Measurements from ENCODE around the gene BEX3.
"Not testable (repeated sequence)": the region's sequence is repeated elsewhere in the genome, so short reads cannot be mapped to it uniquely, and the experiment has no call there.

The BEX3 gene

DNA sequence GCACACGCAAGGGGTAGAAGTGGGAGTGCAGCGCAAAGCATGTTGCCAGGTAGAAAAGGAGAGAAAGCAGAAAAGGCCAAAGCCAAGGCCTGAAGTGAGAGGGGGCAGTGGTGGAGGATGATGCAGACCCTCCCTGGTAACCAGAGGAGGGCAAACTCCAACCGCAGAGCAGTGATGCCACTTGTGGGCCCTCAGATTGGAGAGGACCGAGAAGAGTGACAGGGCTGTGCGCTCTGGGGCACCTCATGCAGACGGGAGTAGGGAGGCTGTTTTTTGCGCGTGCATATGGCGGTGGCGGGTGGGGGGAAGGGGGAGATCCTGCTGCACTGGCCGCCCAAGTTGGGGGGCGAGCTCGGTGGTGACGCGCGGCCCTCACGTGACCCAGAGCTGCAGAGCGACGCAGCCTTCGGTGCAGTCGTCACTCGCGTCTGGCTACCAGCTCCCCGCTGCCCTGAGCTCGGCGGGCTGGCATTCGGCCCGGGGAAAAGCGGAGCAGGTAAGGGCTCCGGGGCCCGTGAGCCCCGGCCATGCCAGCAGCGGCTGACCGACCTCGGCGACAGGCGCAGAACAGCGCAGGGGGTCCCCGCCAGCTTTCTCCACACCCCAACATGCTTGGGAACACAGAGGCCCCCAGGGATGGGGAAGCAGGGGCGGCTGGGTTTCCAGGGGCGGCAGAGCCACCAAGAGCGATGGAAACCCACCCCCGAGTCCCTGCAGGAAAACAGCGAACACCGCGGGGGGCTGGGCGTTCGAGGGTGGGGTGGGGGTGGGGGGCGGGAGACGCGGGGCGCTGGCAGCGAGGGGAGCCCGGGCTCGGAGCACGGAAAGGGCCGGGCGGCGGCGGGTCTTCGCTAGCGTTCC is at the start of gene BEX3:
TSS of gene BEX3 (plus strand) at position 421 of the 861 bp plus-strand sequence. CDS start 984 bp downstream, outside the sequence.
- DNase-seq (ENCODE audit: low spot score), result peak; percentile 37

DNA sequence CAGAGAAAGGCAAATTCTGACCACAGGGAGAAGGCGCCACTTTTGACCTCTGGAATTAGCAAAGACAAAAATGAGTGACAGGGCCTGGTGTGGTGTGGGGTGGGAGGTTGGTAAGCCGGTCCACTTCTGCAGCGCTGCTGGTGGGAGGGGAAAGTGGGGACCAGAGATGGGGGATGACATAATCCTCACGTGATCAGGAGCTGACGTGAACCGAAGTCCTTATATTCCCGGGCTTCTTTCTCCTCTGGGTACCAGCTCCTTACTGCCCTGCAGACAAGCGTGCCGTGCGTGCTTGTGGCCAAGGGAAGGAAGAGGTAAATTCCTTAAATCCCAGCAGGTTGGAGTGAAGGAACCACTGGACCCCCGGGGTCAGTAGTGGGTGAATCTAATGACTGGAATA is 46.3 kb upstream of the BEX3 start, which contains the start of gene TCEAL7:
TSS of gene TCEAL7 (plus strand) at position 249 of the 400 bp plus-strand sequence. CDS start 1,165 bp downstream, outside the sequence.
- peak; percentile 82 for DNase-seq (ENCODE audit: low spot score)

DNA sequence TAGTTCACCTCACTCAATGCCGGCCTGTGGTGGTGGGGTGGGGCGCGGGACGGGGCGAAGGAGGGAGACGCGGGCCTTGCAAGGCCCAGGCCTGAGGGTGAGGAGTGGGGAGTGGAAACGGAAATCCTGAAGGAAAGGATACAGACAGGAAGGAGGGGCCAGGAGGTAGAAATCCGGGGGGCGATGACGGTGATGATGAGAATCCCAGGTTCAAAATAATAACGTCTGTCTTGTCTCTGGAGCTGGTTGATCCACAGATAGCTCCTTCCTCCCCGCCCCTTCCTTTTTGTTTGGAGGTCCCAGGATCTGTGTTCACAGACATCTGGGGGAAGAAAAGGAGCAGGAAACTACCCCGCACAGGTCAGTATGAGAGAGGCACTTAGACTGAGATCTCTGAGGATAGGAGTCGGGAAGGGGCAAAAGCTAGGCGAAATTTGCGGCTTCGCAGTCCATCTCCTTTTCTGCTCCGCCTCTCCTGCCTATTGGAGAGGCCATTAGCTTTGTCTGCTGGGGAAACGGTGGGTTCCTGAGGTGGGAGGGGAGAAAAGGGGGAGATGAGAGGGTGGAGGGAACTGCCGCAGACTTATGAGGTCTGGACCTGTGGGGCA is 45.6 kb upstream of the BEX3 start:
- no peak for DNase-seq (ENCODE audit: low spot score)

DNA sequence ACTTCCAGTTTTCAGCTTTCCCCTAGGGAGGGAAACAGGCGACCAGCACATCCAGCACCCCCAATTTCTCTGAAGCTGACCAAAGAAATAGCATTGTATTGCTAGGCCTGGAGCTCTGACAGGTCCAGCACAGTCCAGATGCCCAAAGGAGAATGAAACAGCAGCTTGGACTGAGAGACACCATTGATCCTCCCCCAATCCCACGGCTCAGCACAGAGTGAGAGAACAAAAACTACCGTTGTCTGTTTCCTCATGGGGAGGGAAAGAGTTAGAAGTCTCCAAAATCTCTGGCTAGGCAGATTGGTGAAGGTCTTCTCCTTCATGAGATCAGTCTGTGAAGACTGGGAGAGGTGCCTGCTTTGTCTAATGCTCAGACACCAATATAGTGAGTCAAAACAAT is 37.7 kb upstream of the BEX3 start:
- DNase-seq (ENCODE audit: low spot score), result peak; percentile 72

DNA sequence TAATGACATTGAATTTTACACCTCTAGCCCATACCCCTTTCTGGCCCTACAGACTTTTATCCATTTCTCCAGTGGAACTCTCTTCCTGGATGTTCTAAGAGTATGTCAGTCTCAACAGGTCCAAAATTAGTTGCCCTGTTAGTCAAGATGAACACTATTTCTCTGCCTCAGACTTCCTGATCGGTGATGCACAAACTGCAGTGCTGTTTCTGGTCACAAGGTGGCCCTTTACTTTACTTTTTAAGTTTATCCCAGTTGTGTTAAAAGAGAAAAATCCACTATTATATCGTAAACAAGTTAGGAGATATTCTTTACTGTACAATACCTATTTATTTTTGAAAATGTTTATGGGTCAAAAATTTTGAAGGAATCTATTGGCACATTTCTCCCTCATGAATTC is 33.2 kb upstream of the BEX3 start:
- DNase-seq (ENCODE audit: low spot score), result peak; percentile 57

DNA sequence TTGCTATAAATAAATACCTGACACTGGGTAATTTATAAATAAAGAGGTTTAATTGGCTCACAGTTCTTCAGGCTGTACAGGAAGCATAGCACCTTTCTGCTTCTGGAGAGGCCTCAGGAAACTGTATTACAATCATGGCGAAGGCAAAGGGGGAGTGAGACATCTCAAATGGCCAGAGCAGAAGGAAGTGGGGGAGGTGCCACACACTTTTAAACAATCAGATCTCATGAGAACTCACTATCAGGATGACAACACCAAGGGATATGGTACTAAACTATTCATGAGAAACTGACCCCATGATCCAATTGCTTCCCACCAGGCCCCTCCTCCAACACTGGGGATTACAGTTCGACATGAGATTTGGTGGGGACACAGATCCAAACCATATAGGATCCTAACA is 31.7 kb upstream of the BEX3 start:
- no peak for DNase-seq (ENCODE audit: low spot score)

DNA sequence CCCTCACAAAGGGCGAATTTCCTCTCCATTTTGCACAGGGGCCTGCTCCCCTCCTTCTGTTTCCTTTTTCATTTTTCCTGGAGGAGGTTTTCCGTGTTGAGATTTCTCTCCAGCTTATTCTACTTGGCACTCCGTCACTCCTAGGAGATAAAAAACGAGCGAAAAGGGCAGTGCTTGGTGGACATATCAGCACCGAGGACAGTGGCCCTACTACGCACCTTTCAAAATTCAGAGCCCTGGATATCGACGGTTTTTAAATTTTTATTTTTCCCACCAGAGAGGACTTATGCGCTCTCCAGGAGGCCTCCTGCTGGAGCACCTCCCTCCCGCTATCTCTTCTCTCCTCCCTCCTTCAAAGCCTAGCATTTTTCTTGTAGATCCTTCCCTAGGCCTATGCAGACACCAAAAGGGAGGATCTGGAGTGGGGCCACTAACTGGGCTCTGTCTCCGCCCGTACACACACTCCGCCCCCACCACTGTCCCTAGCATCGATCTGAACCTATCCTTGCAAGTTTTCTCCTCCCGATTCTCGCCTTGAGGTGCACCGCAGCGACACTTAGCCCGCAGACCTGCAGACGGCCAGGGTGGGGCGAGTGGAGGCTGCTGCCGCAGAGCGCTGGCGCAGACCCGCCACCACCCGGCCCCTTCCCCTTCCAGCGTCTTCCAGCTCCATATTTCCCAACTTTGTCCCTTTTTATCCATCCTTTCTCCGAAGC is 28.5 kb upstream of the BEX3 start:
- DNase-seq (ENCODE audit: low spot score), result no peak

DNA sequence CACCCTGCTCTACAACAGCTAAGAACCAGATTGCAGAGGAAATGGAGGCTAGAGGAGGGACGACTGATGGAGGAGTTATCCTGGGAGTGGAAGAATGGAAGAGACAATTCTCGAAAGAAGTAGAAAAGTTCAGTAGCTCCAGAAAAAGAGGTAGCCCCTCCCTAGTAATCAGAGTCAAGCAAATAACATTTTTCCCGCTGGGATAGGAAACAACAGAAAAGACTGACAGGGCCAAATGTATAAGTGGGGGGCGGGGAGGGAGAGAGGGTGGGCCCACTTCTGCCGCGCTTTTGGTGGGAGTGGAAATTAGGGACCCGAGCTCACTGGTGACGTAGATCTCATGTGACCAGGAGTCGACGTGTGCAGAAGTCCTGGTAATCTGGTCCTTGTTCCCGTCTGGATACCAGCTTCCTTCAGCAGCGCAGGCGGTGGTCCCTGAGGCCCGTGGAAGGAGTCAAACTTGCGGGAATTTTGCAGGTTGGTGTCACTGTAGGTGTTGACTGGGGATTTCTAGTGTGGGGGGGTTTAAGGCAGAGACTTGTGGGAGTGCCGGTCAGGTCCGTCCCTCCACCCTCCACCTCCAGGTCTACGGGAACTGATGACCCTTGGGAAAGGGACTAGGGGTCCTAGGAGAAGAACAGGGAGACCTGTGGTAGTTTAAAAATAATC is 20.1 kb upstream of the BEX3 start, which contains the start of gene TCEAL9:
TSS of gene TCEAL9 (plus strand) at position 377 of the 669 bp plus-strand sequence. CDS start 1,179 bp downstream, outside the sequence.
- DNase-seq (ENCODE audit: low spot score), result peak; percentile 65

DNA sequence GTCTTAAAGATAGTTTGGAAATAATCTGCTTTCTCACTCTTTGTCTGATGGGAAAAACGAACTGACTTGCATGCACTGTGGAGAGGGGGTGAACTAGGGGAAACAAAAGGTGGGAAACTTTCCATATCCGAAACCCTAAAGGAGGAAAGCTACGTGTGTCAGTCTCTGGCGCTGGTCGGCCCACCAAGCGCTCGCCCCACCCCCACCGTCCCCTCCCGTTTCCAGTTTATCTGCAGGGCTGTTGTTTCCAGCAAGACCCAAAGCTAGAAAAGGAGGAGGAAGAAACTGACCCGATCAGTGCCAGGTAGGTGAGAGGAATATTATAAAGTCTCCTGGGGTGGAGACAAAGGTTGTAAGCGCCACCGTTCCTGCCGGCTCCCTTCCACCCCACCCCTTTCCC is 19.5 kb upstream of the BEX3 start:
- no peak for DNase-seq (ENCODE audit: low spot score)

DNA sequence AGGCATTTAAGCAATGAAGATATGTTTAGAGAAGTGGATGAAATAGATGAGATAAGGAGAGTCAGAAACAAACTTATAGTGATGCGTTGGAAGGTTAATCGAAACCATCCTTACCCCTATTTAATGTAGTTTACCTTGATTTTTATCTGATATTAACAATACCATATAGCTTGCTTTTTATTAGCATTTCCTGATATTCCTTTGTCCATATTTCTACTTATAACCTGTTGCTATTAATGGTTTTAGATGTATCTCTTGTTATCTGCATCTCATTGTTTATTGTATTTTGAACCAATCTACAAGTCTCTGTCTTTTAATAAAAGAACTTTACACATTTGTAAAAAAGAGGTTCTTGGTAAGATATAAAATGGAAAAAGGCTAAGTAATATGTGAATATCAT is 18.5 kb upstream of the BEX3 start:
- no peak for DNase-seq (ENCODE audit: low spot score)

DNA sequence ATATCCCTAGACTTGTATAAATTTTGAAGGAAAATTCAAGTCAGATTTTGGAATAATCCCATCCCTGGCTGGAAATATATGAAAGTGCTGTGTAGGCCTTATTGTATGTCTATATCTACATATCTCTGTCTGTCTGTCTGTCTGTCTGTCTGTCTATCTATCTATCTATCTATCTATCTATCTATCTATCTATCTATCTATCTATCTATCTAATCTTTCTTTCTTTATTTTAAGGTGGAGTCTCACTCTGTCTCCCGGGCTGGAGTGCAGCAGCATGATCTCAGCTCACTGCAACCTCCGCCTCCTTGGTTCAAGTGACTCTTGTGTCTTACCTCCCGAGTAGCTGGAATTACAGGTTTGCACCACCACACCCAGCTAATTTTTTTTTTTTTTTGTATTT is 16.7 kb upstream of the BEX3 start:
- DNase-seq (ENCODE audit: low spot score), result not testable (repeated sequence)

DNA sequence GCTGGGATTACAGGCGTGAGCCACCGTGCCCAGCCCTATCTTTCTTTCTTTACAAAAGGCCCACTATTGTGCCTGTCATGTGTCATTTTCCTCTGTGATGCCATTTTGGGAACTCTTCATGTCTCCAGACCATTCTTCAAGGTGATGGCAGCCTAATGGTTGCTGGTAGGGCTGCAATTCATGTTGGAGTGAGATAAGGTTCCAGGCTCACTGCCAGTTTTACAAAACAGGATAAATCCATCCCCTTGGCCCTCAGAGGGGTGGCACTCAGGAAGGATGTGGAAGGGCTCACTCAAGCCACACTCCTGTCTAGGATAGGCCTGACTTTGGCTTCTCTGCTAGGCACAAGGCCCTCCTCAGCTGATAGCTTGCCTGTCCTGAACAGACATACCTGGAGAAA is 16.2 kb upstream of the BEX3 start:
- DNase-seq (ENCODE audit: low spot score), result no peak

DNA sequence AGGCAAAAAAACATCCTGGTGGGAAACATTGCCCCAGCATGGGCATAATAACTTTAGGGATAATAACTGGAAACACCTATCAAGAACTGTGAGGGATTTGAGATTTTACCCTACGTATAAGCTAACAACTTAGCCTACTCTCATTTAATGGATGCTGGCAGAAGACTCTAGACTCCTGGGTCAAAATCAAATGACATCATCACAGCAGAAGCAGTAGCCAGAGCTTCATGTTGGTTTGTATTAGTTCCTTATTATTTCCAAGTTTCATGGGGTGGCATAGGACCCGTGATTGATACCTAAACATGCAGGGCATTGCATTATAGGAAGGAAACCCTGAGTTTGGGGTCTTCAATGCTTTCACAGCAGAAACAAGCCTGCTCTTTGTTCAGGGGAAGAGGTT is 15.4 kb upstream of the BEX3 start:
- DNase-seq (ENCODE audit: low spot score), result no peak

DNA sequence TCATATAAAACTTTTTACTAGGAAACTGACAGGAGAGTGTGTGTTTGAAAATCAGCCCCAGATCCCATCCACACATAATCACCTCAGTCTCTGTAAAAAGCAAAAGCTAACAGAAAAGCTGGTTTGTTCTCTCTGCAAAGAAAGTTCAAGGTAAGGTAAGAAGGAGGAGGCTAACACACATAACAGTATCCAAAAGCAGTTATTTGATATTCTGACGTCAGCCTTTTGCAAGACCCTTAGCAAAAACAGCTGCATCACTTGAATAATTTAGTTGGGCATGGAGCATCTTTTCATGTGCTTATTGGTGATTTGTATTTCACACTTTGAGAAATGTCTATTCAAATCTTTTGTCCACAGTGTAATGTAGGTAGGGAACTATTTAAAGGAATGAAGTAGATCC is 14.5 kb upstream of the BEX3 start:
- no peak for DNase-seq (ENCODE audit: low spot score)

DNA sequence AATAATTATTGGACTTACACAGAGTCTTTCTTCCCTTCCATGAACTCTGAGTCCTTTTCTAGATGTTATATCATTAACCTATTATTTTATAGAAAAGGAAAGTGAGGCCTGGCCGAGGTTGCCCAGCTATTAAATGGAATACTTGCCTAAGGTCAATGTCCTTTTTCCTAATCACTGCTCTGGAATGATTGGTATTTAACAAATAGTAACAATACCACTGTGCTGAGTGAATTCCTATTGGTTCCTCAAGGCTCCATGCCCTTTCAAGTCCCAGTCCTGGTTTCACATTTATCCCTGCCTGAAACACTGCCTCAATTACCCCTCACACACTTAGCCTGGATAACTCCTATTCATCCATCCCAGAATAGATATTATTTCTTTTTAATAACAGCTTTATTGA is 13.9 kb upstream of the BEX3 start:
- DNase-seq (ENCODE audit: low spot score), result no peak

DNA sequence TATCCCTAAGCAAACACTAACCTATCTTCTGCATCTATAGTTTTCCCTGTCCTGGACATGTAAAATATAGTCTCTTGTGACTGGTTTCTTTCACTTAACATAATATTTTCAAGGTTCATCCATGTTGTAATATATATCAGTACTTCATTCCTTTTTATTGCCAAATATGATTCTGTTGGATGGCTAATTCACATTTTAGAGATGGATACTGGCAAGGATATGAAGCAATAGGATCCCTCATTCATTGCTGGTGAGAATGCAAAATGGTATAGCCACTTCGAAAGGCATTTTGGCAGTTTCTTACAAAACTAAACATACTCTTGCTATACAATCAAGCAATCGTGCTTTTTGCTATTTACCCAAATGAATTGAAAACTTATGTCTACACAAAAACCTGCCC is 13.3 kb upstream of the BEX3 start:
- no peak for DNase-seq (ENCODE audit: low spot score)

DNA sequence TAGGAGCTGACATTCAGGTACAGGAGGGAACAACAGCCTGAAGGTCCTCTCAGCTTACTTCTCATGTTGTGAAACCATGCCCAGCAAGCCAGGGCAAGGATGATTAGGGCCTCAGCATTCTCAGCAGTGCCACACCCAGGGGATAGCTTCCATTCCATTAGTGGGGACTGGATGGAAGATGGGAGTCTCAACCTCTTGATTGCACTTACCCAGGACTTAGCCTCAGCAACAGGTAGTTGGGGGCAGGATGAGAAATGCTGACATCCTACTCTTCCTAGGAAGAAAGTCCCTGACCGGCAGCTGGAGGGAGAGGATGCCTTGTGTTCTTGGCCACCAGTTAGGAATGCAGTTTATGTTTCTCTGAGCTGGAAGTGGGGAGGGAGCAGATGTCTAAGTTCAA is 8.8 kb upstream of the BEX3 start:
- DNase-seq (ENCODE audit: low spot score), result no peak

DNA sequence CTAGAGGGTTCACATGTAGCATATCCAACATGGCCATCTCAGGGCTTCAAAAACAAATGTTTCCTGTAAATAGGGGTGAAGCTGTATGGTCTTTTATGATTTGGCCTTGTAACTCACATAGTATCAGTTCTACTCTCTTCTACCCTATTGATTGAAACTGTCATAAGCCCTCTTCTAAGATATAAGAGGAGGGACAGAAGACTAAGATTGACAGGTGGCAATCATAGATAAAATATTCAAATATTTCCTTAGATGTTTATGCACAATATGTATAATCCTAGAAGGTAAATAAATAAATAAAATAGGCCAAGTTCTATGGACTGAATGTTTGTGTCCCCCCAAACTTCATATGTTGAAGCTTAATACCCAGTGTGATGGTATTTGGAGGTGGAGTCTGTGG is 6.9 kb upstream of the BEX3 start:
- no peak for DNase-seq (ENCODE audit: low spot score)

DNA sequence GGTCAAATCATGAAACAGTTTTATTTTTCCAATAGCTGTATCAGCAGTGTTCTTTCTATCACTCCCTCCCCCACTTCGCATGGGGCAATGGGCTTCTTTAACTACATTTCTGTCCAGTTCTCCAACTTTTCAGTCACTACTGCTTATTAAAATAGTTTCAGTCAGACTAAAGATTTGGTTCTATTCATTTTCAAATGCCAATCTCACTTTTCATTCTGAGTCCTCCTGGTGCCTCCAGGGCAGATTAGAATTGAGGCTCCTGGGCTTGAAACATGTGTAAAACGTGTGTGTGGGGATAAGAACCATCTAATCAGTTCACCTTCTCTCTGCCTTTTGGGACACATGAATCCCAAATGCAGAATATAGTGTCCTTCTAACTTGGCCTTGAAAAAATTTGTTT is 3.5 kb upstream of the BEX3 start:
- no peak for DNase-seq (ENCODE audit: low spot score)

DNA sequence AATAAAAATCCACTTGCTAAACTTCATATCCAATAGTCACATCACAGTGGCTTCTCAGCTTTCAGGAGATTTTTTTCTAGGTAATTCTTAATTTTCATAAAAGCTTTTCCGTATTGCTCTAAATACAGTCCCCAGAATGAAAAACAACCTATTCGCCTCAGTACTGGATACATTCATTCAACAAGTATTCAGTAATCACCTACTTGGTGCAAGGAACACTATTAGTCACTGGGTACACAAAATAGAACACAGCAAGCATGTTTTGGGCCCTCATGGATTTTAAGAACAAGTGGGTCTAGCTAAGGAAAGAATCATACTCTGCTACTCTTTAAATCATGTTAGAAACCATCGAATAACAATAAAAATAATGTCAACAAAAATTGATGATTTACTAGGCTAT is 2.8 kb upstream of the BEX3 start:
- DNase-seq (ENCODE audit: low spot score), result no peak

DNA sequence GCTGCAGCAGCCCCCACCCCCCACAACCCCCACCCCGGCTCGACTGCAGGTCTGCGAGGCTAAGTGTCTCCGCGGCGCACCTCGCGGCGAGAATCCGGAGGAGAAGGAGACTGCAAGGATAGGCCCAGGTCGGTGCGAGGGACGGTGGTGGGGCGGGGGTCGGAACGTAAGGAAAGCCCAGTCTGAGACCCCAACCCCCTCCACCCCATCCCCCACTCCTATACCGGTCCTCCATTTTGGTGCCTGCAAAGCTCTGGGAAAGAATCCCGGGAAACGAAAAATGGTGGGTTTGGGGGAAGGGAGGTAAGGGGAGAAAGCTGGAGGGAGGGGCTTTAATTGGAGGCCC is 614 bp downstream of the BEX3 start:
- no peak for DNase-seq (ENCODE audit: low spot score)

DNA sequence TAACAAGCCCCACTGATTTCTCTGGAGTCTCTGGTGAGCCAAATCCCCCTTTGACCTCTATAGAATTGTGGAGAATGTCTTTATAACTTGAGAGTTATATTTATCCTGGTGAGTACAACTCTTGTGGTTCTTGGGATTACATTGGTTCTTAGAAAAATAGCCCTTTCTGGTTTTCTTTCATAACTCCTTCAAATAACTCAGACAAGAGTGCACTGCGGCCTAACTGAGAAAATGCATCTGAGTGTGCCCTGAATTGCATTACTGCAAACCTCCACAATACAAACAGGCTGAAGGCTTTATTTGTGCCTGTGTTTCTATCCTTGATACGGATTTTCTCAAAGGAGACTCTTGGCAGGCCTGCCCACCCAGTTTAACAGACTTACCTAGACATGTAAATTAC is 2.7 kb downstream of the BEX3 start:
- no peak for DNase-seq (ENCODE audit: low spot score)

Measured in pons (tissue), 1 donor.